Neural progenitor cell (in vitro differentiated cells): ENCODE results near the gene IQSEC3.

ENCODE experiments used
- CTCF ChIP-seq: fragments of 200-600 bp; sonication (generic); IDR thresholded peaks from 2 replicates; pipeline ENCODE4 v1.5.1; 2017; ENCODE audit warnings: antibody characterized with exemption, mild to moderate bottlenecking
- EZH2 ChIP-seq: fragments of 200-600 bp; sonication (generic); IDR thresholded peaks from 2 replicates; pipeline ENCODE4 v1.6.1; 2017; ENCODE audit warnings: antibody characterized with exemption, mild to moderate bottlenecking, moderate library complexity
- EZH2phosphoT487 ChIP-seq: fragments of 200-600 bp; sonication (generic); IDR thresholded peaks from 2 replicates; pipeline ENCODE4 v1.6.1; 2017; ENCODE audit warnings: antibody characterized with exemption

DNA sequence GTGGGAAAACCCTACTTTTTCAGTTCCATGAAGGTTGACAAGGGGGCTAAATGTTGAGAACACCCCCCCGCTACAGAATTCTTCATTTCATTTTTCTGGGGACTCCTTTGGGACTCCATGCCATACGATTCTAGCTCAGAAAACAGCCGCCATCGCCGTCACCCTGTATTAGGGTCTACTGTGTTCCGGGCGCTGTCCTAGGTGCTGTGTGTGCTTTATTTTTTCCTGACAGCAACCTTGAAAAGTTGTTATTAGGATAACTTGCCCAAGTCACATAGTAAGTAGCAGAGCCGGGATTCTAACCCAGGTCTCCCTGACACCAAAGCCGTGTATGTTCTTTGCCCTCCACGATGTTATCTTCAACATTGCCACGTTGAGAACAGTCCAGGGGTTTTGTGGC lies 55.1 kb downstream of the IQSEC3 start:
- TF ChIP-seq CTCF, result no peak
- TF ChIP-seq EZH2, result no peak
- TF ChIP-seq EZH2phosphoT487, result no peak
